KBM-7 (cell line): ENCODE results near the gene VPS4B.
"Not testable (repeated sequence)": the region's sequence is repeated elsewhere in the genome, so short reads cannot be mapped to it uniquely, and the experiment has no call there.

Experiments
- DNase-seq: peaks from one replicate; pipeline ENCODE4 v3.0.0-alpha.2; 2015
- in situ Hi-C: fragments of 300-500 bp; cut with MboI; formaldehyde crosslinking; loops from 2 replicates; pipeline ENCODE4 v1.14.3; 2020; ENCODE audit warnings: low sequenced_read_pairs, low pct_unique_long_range_greater_than_20kb, mixed read lengths

The VPS4B gene

GRCh38 chr18:63422087-63422863 is at the start of gene VPS4B:
Gene VPS4B, minus strand, starts transcription at chr18:63422476. Its CDS starts 217 bp downstream, at chr18:63422259.
- in situ Hi-C loops = no loop called here
- peak; percentile 100 for DNase-seq

- DNase-seq = no peak
- in situ Hi-C loops = no loop called here
Measured at GRCh38 chr18:63470751-63471150, 48.5 kb upstream of the VPS4B start.

- in situ Hi-C loops = no loop called here
Measured at GRCh38 chr18:63468575-63468974, 46.3 kb upstream of the VPS4B start.

GRCh38 chr18:63467699-63468098 is 45.4 kb upstream of the VPS4B start:
- in situ Hi-C loops = no loop called here
- DNase-seq = no peak

More at GRCh38 chr18:63468575-63468974, 46.3 kb upstream of the VPS4B start:
- no peak for DNase-seq

GRCh38 chr18:63465059-63465458 is 42.8 kb upstream of the VPS4B start:
- in situ Hi-C loops = no loop called here
- no peak for DNase-seq

- no peak for DNase-seq
- in situ Hi-C loops = no loop called here
Measured at GRCh38 chr18:63464434-63464833, 42.2 kb upstream of the VPS4B start.

- DNase-seq = no peak
- in situ Hi-C loops = no loop called here
Measured at GRCh38 chr18:63460414-63460813, 38.1 kb upstream of the VPS4B start.

- DNase-seq = no peak
- in situ Hi-C loops = no loop called here
Measured at GRCh38 chr18:63457977-63458376, 35.7 kb upstream of the VPS4B start.

- in situ Hi-C loops = no loop called here
- no peak for DNase-seq
Measured at GRCh38 chr18:63454497-63454896, 32.2 kb upstream of the VPS4B start.

GRCh38 chr18:63452751-63453150 is 30.5 kb upstream of the VPS4B start:
- DNase-seq, in situ Hi-C loops: not testable (repeated sequence)

- in situ Hi-C loops = no loop called here
- DNase-seq = no peak
Measured at GRCh38 chr18:63451799-63452660, 29.8 kb upstream of the VPS4B start.

- in situ Hi-C loops = loop anchor here (25.0 kb wide), 1 partner anchor 437 kb away; no protein-coding TSS in a partner anchor
- DNase-seq = no peak
Measured at GRCh38 chr18:63449426-63449825, 27.1 kb upstream of the VPS4B start.

- in situ Hi-C loops = loop anchor here (25.0 kb wide), 1 partner anchor 435 kb away; no protein-coding TSS in a partner anchor
- DNase-seq = no peak
Measured at GRCh38 chr18:63447066-63447465, 24.8 kb upstream of the VPS4B start.

GRCh38 chr18:63446266-63446665 is 24.0 kb upstream of the VPS4B start:
- DNase-seq = no peak
- in situ Hi-C loops = loop anchor here (25.0 kb wide), 1 partner anchor 434 kb away; no protein-coding TSS in a partner anchor

- in situ Hi-C loops = loop anchor here (25.0 kb wide), 1 partner anchor 433 kb away; no protein-coding TSS in a partner anchor
Measured at GRCh38 chr18:63445037-63445436, 22.8 kb upstream of the VPS4B start.

GRCh38 chr18:63444580-63444979 is 22.3 kb upstream of the VPS4B start:
- in situ Hi-C loops = loop anchor here (25.0 kb wide), 1 partner anchor 432 kb away; no protein-coding TSS in a partner anchor
- DNase-seq = peak; percentile 49

More at GRCh38 chr18:63445037-63445436, 22.8 kb upstream of the VPS4B start:
- no peak for DNase-seq

- DNase-seq = no peak
- in situ Hi-C loops = loop anchor here (25.0 kb wide), 1 partner anchor 432 kb away; no protein-coding TSS in a partner anchor
Measured at GRCh38 chr18:63443829-63444228, 21.6 kb upstream of the VPS4B start.

- in situ Hi-C loops = loop anchor here (25.0 kb wide), 1 partner anchor 429 kb away; no protein-coding TSS in a partner anchor
Measured at GRCh38 chr18:63440881-63441280, 18.6 kb upstream of the VPS4B start.

GRCh38 chr18:63440219-63440618 is 17.9 kb upstream of the VPS4B start:
- in situ Hi-C loops = loop anchor here (25.0 kb wide), 1 partner anchor 428 kb away; no protein-coding TSS in a partner anchor
- DNase-seq = no peak

More at GRCh38 chr18:63440881-63441280, 18.6 kb upstream of the VPS4B start:
- no peak for DNase-seq
